Measurements from ENCODE around the gene ARX.

Gene ARX

DNA sequence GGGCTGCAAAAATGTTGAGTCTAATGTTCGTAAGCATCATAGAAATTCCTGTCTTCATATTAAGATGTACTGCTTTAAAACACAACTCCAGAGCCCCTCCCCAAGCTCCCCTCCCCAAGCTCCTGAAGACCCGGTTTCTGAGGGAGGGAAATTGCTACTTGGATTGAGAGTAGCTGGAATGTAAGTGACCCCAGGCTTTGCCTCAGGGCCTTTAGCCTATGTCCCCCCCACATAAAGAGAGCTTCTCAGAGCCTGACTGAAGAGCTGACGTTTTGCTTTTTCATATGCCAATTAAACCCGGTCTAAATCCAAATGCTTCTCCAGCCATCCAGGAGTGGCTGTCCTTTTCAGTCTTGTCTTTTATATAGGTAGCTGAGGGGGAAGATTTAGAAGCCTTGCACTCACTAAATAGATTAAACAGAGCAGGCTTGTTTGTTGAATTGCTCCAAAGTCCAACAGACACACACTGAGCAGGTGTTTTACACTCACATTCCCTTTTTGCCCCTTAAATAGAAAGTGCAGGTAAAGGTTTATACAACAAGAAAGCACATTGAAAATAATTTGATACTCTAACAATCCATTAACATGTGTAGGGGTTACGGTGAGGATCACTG is 19.6 kb downstream of the ARX start:
- no peak for DNase-seq

DNA sequence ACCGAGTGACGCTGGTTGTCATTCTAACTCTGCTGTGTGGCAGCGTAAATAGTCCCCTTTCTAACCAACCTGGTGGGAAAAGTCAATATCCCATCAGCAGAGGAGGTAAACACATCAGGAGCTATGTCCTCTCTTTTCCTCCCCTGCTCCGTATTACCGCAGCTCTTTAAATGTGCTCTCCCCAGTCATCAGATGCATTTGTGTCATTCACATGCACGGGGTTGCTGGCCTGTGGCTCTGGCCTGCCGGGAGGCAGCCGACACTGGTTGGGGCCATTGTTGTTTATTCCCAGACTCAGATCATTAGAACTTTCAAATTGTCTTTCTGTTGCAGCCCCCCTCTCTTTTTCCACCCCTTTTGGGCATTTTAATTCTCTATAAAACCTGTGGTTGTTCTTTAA is 21.9 kb downstream of the ARX start:
- no peak for DNase-seq

DNA sequence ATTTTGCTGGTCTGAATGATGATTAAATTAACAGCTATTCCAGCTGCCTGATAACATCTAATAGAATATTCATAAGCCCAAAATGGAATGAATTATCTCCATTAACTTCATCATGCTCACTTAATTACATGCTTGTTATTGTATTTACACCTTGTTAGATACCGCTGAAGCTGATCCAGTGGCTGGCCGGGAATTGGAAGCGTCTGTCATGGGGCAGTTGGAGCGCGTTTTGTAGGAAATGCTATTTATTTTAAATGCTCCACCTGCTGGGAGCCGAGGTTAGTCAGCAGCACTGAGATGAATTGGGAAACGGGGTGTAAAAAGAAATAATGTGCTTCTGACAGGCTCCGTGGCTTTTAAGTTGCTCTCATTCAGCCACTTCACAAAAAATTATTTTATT is 25.2 kb downstream of the ARX start:
- no peak for DNase-seq

DNA sequence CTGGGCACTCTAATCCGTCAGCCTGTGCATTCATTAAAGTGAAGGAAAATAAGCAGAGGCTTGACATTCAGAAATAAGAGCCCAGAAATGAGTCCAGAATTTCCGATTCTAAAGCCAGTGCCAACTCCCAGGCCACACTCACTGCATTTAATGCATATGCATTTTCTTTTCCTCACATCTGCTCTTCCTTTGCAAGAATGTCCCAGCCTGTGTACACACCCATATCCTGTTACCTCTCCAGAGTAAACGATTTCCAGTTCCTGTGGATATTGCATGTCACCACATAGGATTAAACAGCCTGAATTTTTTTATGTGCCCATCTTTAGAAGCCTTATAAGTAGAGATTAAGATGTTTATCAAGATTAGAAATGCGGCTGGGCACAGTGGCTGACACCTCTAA is 27.5 kb downstream of the ARX start:
- DNase-seq = no peak

DNA sequence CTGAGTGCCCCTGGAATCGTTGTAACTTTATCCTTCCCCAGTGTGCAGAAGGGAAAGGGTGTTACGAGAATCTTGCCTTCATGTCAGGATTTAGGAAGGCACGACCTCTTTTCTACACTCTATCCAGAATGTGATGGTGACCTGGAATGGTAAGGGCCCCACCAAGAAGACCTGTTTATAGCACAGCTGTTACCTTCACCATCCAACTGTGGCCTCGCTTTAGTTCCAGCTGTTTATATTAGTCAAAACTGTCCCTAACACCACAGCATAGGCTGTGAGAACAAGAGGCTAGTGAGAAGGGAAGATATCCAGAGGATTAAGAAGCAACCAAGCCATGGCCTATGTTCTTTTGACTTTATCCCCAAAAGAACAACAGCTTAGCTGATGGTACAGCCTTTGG is 28.0 kb downstream of the ARX start:
- no peak for DNase-seq

DNA sequence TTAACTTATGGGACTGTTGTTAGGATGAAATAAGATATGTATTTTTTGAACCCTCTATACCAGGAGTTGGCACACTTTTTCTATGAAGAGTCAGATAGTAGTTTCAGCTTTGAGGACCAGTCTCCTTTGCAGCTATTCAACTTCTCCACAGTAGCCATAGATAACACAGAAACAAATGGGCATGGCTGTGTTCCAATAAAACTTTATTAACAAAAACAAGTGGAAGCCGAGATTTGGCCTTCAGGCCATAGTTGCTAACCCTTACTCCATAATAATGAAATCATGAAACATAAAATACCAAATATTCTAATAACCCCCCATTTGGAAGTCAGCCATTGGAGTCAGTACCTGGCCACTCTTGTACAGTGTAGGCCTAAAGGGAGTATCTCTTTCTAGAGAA is 30.6 kb downstream of the ARX start:
- DNase-seq = no peak

DNA sequence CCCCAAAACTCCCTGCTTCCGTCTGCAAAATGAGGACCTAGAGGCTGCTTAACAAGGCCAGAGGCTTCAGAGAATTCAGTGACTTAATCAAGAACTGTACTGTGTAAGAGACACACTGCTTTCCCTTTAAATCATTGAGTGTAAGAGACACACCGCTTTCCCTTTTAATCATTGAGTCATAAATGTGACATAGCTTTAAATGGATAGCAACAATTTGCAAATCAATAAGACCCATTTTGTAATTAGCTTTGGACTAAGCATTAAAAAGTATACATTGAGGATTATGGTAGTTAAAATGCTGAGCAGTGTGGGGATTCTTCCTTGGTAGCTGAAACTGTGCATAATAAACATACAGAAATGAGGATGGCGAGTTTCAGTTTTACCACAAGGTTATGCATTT is 31.8 kb downstream of the ARX start:
- DNase-seq = no peak

DNA sequence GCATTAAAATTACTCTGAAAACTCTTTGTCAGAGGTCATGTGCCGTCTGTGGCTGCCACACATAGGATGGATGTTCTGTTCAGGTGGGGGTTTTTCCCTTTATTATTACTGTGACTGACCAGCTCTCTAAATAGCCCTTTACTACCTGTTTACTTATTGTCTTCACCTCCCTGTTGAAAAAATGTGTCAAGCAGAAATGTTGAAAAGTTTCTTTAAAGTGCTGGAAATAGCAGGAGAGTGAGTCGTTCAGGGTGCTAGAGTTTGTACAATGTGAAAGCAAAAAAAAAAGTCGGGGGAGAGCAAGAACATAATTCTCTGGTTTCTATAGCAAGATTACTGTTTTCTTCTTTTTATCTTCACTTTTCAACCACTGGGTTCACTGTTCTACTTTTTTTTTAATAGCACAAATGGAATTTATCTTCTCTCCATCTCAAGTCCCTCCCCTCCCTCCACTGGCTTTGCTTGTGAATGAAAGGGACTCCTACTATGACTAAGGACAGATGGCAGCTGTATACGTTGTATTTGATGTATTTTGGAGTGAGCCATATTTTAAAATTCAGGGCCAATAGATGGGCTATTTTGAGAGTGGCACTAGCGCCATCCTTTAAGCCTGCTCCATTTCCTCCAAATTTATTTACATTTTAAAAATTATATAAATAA is 33.3 kb downstream of the ARX start:
- no peak for DNase-seq

DNA sequence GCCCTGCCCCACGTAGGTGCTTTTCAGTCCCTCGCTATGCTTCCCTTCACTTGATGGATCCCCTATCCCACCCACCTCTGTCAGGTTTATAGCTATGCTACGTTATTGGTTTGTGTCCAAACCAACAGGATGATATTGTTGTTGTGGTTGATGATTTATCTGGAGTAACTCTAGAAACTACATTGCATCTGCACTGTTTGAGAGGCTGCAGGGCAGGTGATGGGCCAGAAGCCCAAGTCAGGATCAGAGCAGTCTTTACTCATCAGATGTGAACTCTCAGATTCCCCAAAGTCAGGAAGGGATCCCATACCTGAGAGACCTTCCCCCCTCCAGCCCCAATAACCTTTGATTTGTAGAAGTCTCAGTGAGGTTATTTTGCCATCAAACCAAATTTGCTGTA is 34.7 kb downstream of the ARX start:
- no peak for DNase-seq

DNA sequence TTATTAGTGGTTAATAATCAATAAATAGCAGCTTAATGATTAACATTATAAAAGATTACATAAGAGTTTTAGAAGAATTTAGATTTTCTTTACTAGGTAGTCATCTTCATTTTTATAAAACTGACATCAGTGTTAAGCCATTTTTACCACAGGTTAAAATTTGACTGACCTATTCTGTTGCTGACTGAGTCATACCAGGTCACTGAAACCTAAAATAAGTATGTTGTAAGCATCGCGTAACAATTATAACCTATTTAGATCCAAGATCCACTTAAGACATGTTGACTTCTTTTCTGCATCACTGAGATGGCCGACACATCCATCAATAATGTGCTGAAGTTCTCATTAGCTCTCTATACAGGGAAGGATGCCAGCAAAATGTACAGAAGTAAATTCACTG is 36.7 kb downstream of the ARX start:
- DNase-seq = no peak

DNA sequence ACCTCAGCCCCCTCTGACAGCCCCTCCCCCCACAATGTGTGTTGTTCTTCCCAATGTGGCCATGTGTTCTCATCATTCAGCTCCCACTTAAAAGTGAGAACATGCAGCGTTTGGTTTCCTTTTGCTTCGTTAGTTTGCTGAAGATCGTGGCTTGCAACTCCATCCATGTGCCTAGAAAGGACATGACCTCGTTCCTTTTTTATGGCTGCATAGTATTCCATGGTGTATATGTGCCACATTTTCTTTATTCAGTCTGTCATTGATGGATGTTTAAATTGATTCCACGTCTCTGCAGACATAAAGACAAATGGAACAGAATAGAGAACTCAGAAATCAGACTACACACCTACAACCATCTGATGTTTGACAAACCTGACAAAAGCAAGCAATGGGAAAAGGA is 46.0 kb downstream of the ARX start:
- no peak for DNase-seq

DNA sequence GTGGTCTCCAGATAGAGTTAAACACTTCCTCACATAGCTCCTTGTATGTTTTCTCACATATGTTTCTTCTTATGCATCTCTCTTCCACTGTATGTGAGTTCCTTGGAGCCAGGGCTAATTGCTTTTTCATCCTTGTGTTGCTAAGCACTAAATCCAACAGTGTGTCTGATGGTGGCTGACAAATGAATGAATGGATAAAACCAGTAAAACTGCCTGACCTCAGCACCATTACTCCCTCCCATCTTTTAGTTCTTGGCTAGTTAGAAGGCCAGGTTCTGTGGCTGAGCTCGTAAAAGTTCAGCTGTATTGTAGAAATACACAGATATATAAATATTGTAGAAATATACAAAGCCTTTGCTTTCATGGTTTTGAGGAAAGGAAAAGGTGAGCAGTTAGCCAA is 50.4 kb downstream of the ARX start:
- no peak for DNase-seq

DNA sequence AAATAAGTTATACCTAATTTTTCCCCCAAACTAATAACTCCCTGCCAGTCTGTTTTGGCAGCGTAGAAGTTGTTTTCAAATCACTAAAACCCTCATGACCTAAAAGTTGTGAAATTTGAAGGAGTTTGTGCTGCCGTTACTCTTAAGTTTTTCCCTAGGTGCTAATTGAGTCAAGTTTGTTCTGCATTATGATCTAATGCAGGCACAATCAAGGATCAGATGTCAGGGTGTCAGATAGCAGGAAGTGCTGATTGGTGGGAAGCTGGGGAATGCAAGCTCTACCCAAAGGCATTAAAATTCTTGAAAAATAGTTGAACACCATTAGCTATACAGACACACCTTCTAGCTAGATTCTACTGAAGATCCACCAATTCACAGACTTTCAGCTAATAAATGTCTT is 51.9 kb downstream of the ARX start:
- no peak for DNase-seq

DNA sequence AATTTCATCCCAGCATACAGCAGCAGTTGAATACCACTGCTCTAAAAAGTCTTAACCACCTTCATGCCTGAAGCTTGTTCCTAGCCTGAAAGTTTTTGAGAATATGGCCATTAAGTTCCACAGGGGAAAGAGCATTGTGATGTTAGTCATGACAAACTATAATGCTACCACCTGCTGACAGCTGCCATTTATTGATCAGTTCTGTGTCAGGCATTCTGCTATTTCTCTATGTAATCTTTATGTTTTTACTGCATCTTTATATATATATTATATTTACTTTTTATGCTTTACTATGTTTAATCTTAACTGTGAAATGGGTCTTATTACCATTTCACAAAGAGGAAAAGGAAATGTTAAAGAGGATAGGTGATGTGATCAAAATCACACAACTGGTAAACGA is 54.0 kb downstream of the ARX start:
- DNase-seq = no peak

DNA sequence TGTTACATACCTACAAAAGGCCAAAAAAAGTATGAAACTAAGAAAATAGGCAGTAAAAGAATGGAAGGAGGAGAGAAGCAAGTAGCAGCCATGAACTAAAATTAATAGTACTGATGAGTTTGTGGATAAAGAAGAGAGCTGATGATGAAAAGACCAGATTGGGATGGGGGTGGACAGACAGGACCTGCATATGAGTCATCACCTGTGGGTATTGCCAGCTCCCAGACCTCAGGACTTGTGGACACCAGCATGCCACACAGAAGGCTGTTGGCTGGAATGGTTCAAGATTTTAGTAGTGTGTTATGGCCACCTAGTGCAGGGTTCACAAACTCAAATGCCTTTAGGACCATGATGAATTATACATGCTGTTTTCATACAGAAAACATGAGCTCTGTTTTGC is 58.9 kb downstream of the ARX start:
- DNase-seq = no peak

DNA sequence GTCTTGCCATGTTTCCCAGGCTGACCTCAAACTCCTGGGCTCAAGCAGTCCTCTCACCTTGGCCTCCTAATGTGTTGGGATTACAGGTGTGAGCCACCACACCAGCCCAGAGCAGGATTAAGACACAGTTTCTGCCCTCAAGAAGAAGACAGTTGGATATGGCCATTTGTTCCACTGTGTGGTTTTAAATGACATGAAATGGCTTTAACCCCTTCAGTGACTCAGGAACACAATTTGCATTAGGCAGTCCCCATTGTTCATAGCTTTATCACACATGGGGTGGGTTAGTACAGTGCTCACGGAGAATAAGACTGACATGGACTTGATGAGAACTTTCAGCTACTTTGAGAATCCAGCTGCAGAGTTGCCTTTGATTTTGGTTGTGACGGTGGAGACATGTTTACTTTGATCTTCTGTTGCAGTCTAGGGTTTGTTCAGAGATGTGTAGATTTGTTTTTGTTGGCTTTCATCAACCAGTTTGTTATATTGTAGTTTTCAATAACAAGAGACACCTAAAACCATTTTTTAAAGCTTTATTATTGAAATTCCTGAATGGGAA is 60.3 kb downstream of the ARX start:
- DNase-seq = no peak

DNA sequence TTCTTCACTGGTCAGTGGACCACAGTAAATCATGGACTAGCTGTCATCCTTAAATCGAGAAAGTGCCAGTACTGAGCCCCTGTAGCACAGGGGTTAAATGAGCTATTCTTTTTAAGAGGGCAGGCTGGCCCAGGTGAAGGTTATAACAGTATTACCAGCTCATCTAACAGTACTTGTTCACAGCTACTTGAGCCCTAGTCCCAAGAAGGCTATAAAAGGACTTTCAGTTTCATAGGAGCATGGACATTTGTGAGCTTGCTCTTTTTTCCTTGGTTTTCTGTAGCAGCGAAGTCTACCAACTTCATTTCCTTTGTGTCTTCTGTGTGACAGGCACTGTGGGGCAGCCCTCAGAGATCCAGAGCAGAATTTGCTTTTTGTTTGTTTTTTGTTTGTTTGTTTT is 61.0 kb downstream of the ARX start:
- no peak for DNase-seq
